ENCODE results near the gene GRIA3. TPM values are rescaled to one million over a fixed set of nuclear protein-coding genes. Genes with fewer than 3 reads are reported as not detected.

GRIA3 gene
- polyA plus RNA-seq, 1 of the 3 experiments (the other 2 are of a cell fraction), result 0.15 TPM

- no peak for TF ChIP-seq REST (IDR thresholded peaks at IDR 0.05; ENCODE audit: low read depth, low read length)
- TF ChIP-seq GATA2 (CRISPR knock-in tag; IDR thresholded peaks at IDR 0.05), result no peak
- TF ChIP-seq CTCF (IDR thresholded peaks at IDR 0.05), result no peak
Observed at GRCh38 chrX:123348468-123348867, 164.4 kb downstream of the GRIA3 start (continued).

- 18% methylated on average over 2 of the region's 2 CpGs for WGBS (ENCODE audit: low lambda C conversion rate)
- Histone ChIP-seq H3K9me2 (no peaks in the 10 kb centered on the region), H3K79me2 (ENCODE audit: insufficient read depth) (no peaks in the 10 kb centered on the region), H3K4me2 (no peak overlapping the region), H3K36me3 (replicated peaks in 1 of 2; ENCODE audit: control insufficient read depth in 1 of 2, insufficient read depth in 2 of 2, low read length in 1 of 2) (no peaks in the 10 kb centered on the region), H3K9ac (no peak overlapping the region), H3K27ac (ENCODE audit: low read depth in 2 of 2, low read length in 1 of 2) (no peak overlapping the region), H3F3A (replicated peaks; ENCODE audit: insufficient read depth) (no peaks in the 10 kb centered on the region), H3K9me3 (no peaks in the 10 kb centered on the region), H4K20me1 (ENCODE audit: insufficient read depth) (no peaks in the 10 kb centered on the region), H3K4me1 (ENCODE audit: control insufficient read depth in 1 of 2, insufficient read depth in 2 of 2, low read depth in 1 of 2, low read length in 1 of 2) (no peaks in the 10 kb centered on the region), H3K27me3 (ENCODE audit: insufficient read depth) (no peaks in the 10 kb centered on the region), H3K4me3 (ENCODE audit: low read depth in 2 of 2, low read length in 1 of 2) (no peak overlapping the region), H2AFZ (ENCODE audit: low read depth) (no peak overlapping the region)
- ChIA-PET CTCF (no interaction called here), POLR2A (no interaction called here)
- TF ChIP-seq TEAD4 (IDR thresholded peaks at IDR 0.05; ENCODE audit: borderline replicate concordance, insufficient read depth) (no peak), PBX3 (IDR thresholded peaks at IDR 0.05) (no peak), USF1 (IDR thresholded peaks at IDR 0.05; ENCODE audit: borderline replicate concordance, low read depth) (no peak), ELF1 (IDR thresholded peaks at IDR 0.05) (no peak), RCOR1 (IDR thresholded peaks at IDR 0.05; ENCODE audit: low read length) (no peak), CTCF (IDR thresholded peaks at IDR 0.05) (no peak), FOXJ3 (CRISPR knock-in tag; IDR thresholded peaks at IDR 0.05) (no peak), RFX5 (IDR thresholded peaks at IDR 0.05; ENCODE audit: low read length) (no peak), MAX (IDR thresholded peaks at IDR 0.05; ENCODE audit: low read depth) (no peak), FOXM1 (IDR thresholded peaks at IDR 0.05; ENCODE audit: low read depth) (no peak), NRF1 (IDR thresholded peaks at IDR 0.05; ENCODE audit: low read depth, low read length) (no peak), TAF1 (IDR thresholded peaks at IDR 0.05; ENCODE audit: borderline replicate concordance, low read depth, low read length) (no peak)
- DNase-seq, result no peak
Observed at GRCh38 chrX:123350226-123350625, 166.1 kb downstream of the GRIA3 start.
